GM13977 (cell line): ENCODE data around the gene CDKN1A.

Experiments used
- DNase-seq: peaks from one replicate; pipeline ENCODE4 v3.0.0; 2012; ENCODE audit warnings: low spot score
- in situ Hi-C: fragments of 300-500 bp; cut with MboI; formaldehyde crosslinking; loops from one replicate; pipeline ENCODE4 v1.12.0; 2022; ENCODE audit warnings: low sequenced_read_pairs, low pct_unique_long_range_greater_than_20kb, mixed read lengths, inconsistent platforms; ENCODE audit not compliant: unreplicated experiment
- TF ChIP-seq, protein P1 (sequence below): IDR thresholded peaks from 2 replicates; pipeline ENCODE4 v1.5.1; 2012; ENCODE audit warnings: mild to moderate bottlenecking, control low read depth; ENCODE audit not compliant: insufficient read depth; ENCODE audit errors: extremely low read depth, missing control alignments

The CDKN1A gene

GRCh38 chr6:36706339-36706738 lies 27.8 kb downstream of the CDKN1A start:
- TF ChIP-seq, protein P1, sequence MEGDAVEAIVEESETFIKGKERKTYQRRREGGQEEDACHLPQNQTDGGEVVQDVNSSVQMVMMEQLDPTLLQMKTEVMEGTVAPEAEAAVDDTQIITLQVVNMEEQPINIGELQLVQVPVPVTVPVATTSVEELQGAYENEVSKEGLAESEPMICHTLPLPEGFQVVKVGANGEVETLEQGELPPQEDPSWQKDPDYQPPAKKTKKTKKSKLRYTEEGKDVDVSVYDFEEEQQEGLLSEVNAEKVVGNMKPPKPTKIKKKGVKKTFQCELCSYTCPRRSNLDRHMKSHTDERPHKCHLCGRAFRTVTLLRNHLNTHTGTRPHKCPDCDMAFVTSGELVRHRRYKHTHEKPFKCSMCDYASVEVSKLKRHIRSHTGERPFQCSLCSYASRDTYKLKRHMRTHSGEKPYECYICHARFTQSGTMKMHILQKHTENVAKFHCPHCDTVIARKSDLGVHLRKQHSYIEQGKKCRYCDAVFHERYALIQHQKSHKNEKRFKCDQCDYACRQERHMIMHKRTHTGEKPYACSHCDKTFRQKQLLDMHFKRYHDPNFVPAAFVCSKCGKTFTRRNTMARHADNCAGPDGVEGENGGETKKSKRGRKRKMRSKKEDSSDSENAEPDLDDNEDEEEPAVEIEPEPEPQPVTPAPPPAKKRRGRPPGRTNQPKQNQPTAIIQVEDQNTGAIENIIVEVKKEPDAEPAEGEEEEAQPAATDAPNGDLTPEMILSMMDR = no peak
- in situ Hi-C loops = no loop called here
- no peak for DNase-seq

DNA sequence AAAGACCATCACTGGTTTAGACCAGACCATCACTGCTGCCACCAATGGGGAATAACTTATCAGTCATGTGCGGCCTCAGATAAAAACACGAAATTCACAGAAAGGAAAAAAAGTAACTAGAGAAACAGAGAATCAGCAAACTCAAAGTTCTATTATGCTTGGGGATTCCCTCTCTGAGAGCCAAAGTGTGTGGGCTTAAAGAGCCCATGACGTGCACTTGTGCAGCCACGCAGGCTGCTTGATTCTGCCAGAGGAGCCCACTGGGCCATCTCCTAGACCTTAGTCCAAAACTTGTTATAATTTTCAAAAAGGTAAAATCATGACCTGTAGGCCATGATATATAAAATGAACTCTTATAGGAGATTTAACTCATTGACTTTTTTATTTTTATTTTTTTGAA lies 34.3 kb downstream of the CDKN1A start:
- DNase-seq = no peak
- in situ Hi-C loops = no loop called here
- TF ChIP-seq, protein P1 = no peak

- TF ChIP-seq, protein P1 = no peak
- in situ Hi-C loops = no loop called here
These were observed 35.3 kb downstream of the CDKN1A start for GRCh38 chr6:36713846-36714245.

DNA sequence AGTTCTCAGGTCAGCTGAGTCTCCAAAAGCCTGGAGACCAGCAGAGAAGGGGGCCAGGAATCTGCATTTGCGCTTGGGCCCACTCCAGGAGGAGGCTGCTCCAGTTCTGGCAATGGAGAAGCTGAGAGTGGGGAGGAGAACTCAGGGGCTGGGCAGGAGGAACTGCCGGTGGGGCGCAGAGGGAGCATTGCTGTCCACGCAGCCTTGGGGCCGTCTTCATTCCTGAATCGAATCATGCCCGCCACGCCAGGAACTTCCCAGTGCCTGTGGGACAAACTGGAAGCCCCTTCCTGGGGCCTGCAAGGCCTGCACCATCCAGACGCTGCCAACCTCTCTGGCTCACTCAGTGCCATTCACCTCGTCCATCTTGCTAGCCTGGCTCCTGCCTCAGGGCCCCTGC lies 36.0 kb downstream of the CDKN1A start:
- TF ChIP-seq, protein P1 = no peak
- in situ Hi-C loops = no loop called here
- DNase-seq = no peak

More at GRCh38 chr6:36713846-36714245, 35.3 kb downstream of the CDKN1A start:
- DNase-seq = no peak

- TF ChIP-seq, protein P1 = no peak
- in situ Hi-C loops = no loop called here
- no peak for DNase-seq
These were observed 37.0 kb downstream of the CDKN1A start for GRCh38 chr6:36715469-36715868.

- in situ Hi-C loops = no loop called here
- TF ChIP-seq, protein P1 = no peak
- DNase-seq = no peak
These were observed 38.1 kb downstream of the CDKN1A start for GRCh38 chr6:36716476-36717093.
